NCI-H2029 treated with DMSO at 0.1 percent for 48 hours (cell line): ENCODE data around the gene LDLRAD3.

Experiments
- DNase-seq: peaks from one replicate; lab custom pipeline; 2025; lab: John Stamatoyannopoulos, UW

Gene LDLRAD3

GRCh38 chr11:36077368-36077767 lies 133.5 kb downstream of the LDLRAD3 start:
- no peak for DNase-seq

- DNase-seq = no peak
Observed at GRCh38 chr11:36077886-36078685, 134.2 kb downstream of the LDLRAD3 start.

DNA sequence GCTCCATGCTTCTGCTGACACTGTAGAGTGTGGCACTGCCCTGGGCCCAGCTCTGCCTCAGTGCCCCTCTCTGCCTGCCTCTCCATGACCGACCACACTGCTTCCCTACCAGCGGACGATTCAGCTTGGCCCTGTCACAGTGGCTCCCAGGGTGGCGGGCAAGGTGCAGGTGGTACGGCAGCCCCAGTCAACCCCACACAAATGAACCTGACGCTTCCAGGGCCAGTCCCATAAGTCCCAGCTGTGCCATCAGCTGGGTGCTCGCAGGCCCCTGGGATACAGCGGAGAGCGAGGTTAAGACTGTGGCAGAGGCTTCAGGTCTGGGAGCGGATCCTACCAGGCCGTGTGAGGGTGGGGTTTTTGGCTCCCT lies 134.8 kb downstream of the LDLRAD3 start:
- no peak for DNase-seq

DNA sequence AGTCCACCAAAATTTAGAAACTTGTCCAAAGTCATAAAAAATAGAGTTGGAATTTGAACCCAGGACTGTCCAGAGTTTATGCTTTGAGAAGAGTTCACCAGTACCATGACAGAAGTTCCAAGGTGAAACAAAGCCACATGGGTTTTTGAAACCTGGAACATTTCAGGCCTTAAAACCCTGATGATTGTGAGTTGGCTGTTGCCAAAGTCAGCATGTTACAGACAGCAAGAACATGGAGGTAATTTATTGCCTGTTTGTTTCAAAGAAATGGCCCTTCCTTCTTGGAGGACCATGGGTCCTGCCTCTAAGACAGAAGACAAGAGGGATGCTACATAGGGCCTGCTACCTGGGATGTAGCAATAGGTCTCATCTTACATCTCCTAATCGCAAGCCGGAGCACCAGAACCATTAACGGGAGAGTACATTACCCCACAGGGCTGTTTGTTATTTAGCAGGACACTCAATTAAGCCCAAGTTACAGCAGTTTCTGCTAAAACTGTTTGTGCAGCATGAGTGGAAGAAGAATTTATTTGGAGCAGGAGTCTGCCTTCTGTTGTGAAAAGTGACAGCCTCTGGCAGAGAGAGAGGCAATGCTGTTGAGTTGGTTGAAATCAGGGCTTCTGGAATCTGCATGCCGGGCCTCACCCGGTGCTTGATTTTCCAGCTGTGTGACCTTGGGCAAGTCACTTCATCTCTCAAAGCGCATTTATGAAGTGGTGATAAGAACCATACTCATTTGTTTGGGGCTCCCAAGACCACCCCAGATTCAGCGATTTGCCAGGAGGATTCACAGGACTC lies 136.2 kb downstream of the LDLRAD3 start:
- no peak for DNase-seq

- DNase-seq = no peak
Observed at GRCh38 chr11:36081274-36081945, 137.5 kb downstream of the LDLRAD3 start.

DNA sequence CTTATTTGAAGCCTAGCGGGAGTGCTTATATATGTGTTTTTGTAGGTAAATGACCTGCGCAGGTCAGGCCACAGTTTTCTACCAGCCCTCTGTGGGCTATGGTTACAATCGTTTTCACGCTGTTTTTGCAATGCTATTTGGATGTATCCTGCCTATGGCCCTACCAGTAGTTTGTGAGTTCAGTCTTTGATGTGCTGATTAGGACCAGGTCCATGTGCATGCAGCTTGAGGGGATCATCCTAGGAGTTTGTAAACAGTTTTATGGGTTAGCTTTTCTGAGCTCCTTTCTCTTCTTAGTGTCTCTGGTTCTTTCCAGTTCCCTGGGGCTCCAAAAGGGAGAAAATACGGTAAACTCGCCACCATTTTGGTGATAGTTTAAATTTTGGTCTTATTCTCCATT lies 142.5 kb downstream of the LDLRAD3 start:
- no peak for DNase-seq

DNA sequence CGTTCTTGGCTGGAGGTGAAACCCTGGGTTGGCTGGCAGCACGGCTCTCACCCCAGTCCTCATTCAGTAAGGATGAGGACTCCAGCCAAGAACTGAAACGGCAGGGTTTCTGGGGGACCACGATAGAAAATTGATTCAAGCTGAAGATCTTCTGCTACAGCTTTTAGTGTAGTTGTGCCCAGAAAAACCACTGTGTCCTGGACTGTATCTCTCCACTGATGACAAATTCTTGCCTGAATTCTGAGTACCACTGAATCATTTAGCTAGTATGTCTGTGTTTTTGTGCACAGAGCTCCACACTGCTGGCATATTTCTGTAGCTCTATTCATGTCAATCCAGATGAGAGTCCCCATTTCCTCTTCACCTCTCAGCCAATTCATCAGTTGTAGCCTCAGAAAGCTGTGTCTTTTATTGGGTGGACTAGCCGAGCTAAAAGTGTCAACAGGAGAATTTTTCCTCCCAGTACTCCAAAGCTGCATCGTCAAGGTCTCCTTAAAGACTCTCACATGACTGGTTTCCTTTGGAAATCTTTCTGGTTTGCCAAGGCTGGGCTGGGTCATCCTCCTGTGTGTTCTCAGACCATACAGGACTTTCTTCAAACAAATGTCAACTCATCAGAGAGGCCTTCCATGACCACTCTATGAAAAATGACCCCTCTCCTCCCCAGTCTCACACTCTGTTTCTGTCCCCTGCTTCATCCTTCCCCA lies 144.6 kb downstream of the LDLRAD3 start:
- DNase-seq = no peak

- no peak for DNase-seq
Observed at GRCh38 chr11:36089920-36090319, 146.1 kb downstream of the LDLRAD3 start.

DNA sequence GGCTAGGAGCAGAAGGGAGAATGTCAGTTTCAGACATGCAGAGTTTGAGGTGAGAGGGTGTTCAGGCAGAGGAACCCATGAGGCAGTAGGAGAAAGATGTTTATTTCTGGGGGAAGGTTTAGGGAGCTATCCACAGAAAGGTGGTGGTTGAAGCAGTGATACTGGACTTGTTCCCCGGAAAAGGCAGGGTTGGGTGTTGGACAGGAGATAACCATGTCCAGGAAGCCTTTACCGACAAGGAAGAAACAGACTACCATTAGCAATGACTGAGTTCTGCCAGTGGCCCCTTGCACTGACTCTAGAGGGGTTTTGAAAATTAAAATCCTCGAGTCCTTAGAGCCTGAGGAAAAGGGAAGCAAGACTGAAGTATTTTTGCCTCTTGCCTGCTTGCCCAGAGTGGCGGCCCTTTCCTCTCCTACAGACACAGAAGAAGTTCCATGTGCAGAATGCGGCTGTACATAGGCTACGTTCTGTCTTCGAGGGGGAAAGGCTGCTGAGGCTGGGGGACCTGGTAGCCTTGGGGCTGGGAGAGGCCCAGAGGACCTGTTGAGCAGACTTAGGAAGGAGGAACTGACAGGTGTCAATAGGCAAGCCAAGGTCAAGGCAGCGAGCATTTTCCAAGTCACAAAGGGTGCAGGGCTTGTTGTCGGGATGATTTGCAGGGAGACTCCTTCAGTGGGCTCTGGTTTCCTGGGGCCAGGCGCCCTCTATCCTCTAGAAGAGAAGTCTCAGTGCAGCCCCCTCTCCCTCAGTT lies 146.7 kb downstream of the LDLRAD3 start:
- no peak for DNase-seq

DNA sequence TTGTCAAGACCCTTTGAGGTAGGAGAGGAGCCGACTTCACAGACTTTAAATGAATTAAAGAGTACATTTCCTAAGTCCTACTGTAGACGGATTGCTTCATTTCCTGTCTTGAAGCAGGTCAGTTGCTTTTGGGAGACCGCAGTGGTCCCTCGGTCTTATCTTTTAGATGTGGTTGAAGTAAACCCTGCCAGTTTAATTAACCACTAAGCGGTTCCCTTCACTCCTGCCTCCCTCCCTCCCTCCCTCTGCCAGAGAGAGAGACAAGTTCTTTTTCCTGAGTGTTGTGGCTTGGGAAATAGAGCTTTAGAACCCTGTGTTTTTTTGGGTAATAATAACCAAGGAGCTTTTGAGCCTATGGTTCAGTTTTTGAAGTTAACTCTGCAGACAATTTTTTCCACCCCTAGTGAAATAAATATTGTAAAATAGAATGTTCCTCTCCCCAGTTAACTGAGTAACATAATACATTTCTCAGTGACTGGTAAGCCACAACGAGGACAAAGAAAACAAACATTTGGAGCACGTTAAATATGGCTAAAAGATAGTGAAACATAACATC lies 147.5 kb downstream of the LDLRAD3 start:
- DNase-seq = no peak

DNA sequence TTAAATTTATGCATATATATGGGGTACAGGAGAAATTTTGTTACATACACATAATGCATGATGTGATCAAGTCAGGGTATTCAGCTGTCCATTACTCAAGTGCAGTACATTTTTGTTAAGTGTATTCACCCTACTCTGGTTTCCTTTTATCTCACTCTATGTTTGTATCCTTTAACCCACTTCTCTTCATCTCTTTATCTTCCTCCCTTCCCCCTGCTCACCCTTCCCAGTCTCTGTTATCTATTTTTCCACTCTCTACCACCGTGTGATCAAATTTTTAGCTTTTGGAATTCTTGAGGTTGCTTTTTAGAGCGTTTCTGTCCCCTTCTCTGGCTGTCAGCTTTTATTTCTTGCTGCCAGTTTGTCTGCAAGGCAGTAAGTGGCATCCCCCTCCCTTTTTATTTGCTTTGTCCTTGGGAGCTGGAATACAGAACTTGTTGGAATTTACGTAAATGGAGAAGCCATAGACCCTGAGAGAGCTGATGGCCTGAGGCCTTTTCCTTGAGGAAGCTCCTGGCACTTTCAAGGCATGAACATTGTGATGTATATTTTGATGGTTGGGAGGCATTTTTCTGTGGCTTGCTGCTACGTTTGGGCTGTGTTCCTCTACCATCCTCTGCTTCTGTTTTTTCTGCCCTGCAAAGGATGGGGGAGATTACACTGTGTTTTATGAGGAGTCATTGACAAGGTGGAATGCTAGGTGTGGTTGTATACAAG lies 148.6 kb downstream of the LDLRAD3 start:
- DNase-seq = no peak

GRCh38 chr11:36093548-36093947 lies 149.7 kb downstream of the LDLRAD3 start:
- DNase-seq = no peak

DNA sequence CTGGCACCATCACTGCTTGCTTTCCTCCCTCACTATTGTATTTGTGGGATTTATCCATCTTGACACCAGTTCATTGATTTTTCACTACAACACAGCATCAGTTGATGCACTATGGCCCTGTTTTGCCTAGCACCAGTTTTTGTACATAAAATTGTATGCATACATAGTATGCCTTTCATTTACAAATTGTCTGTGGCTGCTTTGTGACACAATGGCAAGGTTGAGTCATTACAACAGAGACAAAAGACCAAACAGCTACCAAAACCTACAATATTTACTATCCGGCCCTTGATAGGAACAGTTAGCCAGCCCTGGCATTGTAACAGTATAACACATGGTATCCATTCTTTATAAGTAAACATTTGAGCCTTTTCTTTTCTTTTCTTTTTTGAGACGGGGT lies 150.3 kb downstream of the LDLRAD3 start:
- no peak for DNase-seq

DNA sequence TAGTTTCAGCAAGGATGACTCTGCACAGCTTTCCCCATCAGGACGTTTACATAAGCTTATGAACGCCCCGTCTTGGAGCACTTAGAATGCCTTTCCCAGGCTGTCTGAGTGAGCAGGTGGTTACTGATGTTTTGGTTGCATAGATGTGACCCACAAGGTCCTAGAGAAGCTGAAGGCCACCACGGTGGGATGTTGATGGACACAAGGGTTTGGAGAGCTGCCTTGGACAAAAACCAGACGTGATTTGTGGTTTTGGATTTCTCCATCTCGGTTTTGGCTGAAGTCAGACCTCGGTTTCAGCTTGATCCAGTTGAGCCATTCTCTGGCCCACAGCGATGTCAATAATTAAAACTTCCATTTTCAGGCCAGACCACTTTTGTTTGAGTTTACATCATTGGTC lies 151.9 kb downstream of the LDLRAD3 start:
- DNase-seq = no peak

- no peak for DNase-seq
Observed at GRCh38 chr11:36097219-36097650, 153.4 kb downstream of the LDLRAD3 start.

- no peak for DNase-seq
Observed at GRCh38 chr11:36098087-36098486, 154.2 kb downstream of the LDLRAD3 start.

GRCh38 chr11:36098853-36099375 lies 155.1 kb downstream of the LDLRAD3 start:
- DNase-seq = no peak

DNA sequence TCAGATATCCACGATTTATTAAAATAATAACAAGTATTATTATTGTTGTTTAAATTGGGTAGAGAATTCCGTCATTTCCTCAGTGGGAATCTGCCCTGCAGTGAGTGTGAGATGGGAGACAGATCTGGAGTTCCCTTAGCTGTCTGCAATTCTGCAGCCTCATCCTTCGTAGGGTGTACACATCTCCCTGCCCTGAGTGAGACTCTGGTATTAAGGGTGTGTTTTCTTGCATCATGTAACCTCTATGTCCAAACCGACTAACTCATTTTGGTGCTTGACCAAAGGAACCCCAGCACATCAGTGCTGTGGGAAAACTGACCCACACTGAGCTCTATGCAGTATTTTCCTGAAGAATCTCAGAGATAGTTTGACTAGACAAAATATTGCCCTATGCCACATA lies 157.6 kb downstream of the LDLRAD3 start:
- no peak for DNase-seq

DNA sequence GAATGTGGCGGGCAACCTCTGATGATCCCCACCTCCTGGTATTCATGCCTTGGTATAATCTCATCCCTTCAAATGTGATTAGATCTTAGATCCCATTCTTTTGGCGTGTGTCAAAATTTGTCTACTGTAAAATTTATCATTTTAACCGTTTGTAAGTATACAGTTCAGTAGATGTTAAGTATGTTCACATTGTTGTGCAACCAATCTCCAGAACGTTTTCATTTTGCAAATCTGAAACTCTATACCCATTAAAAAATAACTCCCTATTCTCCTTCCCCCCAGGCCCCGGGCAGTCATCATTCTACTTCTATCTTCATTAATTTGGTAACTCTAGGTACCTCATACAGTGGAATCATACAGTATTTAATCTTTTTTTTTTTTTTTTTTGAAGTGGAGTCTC lies 159.0 kb downstream of the LDLRAD3 start:
- no peak for DNase-seq

DNA sequence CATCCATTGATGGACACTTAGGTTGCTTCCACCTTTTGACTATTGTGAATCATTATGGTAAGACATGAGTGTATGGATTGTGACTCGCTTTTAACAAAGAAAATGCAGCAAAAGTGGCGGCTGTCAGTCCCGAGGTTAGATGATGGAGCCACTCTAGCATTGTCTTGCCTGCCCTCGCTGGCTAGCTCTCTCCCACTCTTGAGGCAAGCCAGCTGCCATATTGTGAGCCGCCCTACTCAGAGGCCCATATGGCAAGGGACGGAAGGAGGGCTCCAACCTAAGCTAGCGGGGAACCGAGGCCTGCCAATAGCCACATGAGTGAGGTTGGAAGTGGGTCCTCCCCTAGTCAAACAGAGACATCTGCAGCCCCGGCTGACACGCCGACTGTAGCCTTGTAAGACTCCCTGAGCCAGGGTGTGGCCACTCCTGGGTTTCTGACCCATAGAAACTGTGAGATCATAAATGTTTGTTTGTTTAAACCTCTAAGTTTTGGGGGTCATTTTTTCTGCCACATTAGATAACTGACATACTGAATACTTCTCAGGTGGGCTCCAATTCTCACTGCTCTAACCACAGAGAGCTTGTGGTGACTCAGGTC lies 160.2 kb downstream of the LDLRAD3 start:
- no peak for DNase-seq
